CD4-positive, alpha-beta T cell treated with Interleukin-6 at 100 ng/mL for 8 hours (primary cell): ENCODE measurements around the gene DGKD.

Source experiments
- DNase-seq: peaks from one replicate; pipeline ENCODE4 v3.0.0-alpha.2; 2020; ENCODE audit warnings: mixed read lengths, low spot score

Gene DGKD

DNA sequence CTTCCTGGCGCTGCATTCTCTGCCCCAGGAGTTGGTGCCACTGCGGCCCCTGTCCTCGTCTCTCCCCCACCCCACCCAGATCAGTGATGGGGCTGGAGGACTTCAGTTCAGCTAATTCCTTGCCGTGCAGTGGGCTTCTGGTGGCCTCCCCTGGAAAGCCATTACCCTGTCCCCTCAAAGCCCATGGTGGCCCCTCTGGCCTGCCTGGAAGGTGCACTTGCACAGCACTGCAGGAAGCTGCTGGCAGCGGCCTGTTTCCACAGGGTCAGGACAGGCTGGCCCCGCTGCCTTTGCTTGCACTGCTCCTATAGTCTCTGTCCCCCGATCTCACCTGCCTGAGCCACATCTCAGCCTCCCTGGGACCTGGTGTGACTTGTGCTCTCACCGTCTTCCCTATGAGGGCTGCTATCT is 107.2 kb downstream of the DGKD start:
- no peak for DNase-seq

GRCh38 chr2:233462202-233462785 is 108.0 kb downstream of the DGKD start:
- DNase-seq: no peak

- no peak for DNase-seq
These were observed 108.7 kb downstream of the DGKD start for GRCh38 chr2:233462826-233463470.

GRCh38 chr2:233463586-233463985 is 109.3 kb downstream of the DGKD start:
- no peak for DNase-seq

DNA sequence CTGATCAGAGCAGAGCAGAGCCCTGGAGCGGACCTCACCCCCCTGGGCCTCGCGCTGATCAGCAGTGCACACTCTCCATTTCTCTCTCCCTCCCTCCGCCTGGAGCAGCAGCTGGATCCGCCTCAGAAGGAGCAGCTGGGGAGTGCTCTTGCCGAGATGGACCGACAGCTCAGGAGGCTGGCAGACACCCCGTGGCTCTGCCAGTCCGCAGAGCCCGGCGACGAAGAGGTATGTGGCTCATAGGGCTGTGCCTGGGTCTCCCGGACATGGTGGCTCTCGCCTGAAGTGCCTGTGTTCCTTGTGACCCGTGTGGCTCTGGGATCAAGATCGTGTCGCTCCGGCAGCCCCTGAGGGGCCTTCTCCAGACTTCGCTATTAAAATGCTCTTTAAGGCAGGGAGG is 109.8 kb downstream of the DGKD start:
- DNase-seq: no peak

DNA sequence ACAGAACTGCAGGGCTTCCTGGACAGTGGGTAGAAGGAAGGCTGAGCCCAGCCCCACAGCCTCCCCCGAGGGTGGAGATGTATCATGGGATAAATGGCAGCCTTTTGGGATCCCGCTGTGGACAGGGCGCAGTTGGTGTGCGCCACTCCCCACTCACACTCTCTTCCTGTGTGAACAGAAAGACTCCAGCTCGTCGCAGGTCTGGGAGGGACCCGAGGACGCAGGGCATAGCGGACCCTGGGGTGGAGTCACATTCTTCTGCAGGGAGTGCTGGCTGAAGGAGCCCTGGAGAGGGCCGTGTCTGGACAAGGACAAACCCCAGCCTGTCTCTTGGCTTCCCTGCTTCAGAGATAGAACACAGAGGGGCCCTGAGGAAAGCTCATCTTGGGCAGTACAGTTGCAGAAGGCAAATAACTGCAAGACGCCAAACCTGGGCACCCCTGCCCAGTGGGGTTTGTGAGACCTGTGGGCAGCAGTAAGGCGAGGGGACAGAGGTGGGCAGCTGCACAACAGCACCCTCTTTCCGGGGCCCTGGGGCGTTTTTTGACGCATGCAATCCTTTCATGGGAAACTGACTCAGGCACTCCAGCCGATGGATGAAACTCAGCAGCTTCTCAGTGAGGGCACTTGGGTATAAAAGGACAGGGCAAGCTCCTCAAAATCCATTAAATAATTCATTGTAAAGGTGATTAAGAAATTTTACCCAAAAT is 110.4 kb downstream of the DGKD start:
- DNase-seq: no peak

- DNase-seq: no peak
These were observed 112.8 kb downstream of the DGKD start for GRCh38 chr2:233466991-233467603.

GRCh38 chr2:233468047-233468740 is 113.9 kb downstream of the DGKD start:
- no peak for DNase-seq

GRCh38 chr2:233468741-233469110 is 114.4 kb downstream of the DGKD start:
- no peak for DNase-seq

DNA sequence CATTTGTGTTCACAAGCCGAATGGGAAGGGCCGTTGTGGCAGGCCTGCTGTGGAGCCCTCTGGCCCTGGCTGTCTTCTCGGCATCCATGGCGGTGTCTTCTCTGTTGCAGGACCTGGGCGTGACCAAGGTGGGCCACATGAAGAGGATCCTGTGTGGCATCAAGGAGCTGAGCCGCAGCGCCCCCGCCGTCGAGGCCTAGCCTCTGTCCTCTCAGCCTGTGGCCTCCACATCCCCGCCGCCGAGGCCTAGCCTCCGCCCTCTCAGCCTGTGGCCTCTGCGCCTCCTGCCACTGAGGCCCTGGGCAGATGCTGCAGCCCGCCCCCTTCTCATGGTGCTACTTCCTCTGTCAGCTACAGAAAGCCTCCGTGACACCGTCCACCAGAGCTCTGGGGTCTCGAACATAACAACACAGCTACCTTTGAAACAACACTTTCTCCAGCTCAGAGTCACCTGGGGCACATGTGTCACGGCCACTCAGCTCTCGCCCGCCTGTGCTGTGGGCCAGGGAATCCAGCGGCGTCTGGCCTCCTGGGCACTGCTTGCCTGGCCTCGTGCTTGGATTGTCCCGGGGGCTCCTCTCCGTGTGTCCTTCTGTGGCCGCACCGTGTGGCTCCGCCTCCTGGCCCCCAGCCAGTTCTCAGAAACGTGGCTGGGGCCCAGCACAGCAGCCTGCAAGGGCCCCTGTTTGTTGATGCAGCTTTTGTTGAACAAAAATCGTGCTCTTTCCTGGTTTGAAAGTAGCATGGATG is 115.1 kb downstream of the DGKD start:
- no peak for DNase-seq

- DNase-seq: no peak
These were observed 115.9 kb downstream of the DGKD start for GRCh38 chr2:233470011-233470687.

DNA sequence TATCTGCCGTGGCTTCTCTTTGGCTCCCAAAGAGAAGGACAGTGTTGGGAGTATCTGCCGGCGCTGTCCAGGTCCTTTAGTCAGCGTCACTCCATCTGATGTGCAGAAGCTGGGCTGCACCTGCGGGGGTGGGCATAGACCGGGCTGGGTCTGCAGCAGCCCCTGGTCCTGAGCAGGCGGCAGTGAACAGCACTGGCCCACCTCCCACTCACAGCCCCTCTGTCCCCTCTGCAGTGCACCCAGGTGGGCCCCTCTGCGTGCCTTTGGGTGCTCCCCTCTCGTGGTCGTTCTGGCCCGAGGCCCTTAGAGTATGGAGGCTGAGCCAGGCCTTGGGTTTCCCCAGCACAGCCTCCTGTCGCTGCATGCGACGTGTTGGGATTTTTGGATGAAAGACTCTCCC is 116.5 kb downstream of the DGKD start:
- no peak for DNase-seq

GRCh38 chr2:233471291-233472035 is 117.2 kb downstream of the DGKD start:
- DNase-seq: no peak

DNA sequence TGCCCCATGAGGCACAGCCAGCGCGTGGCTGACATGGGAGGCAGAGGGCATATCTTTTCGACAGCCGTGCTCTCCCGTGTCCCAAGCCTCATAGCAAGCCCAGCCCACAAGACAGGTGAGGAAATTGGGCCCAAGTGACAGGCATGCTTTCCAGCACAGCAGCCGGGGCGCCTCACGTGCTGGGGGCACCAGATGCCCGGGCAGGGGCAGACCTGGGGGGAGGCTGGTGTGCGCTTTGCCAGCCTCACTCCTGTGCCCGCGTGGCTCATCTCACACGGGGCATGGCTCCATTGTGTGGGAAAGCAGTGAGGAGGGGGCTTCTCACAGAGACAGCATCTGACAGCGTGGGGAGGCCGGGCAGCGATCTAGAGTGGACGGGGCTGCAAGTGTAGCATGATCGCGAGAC is 119.1 kb downstream of the DGKD start:
- DNase-seq: no peak

- DNase-seq: no peak
These were observed 119.6 kb downstream of the DGKD start for GRCh38 chr2:233473878-233474277.

DNA sequence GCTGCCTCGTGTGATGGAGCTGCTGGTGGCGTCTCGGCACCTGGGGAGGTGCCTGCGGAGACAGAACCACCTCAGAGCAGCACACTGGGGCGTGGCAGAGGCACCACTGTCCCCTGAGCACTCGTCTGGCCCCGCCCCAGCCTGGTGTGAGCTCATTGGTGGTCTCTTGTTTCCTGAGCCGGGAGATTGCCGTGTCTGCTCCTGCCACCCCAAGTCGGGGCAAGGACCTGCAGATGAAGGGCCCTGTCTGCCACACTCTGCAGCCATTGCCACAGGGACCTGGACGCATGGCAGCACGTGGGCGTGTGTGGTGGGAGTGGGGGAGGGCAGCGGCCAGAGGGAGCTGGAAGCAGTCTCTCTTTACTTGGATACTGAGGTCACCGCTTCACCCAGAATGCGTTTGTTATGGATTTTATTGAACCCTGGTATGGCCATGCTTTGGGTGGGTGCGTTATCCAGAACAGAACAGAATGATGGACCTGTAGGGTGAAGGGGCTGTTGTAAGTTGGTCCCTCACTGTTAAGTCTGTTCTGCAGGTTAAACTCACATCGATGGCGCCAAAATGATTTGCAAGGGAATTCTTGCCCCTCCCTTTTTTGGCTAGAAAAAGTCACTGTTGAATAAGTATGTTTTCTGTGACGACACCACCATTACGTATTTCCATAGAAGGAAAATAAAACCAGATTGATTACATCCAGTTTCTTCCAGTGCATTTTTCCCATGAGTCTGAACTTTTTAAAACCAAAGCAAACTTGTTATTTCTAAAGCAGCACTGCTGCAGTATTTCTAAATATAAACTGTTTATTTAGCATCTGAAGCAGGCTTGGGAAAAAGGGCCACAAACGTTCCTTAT is 120.2 kb downstream of the DGKD start:
- no peak for DNase-seq

DNA sequence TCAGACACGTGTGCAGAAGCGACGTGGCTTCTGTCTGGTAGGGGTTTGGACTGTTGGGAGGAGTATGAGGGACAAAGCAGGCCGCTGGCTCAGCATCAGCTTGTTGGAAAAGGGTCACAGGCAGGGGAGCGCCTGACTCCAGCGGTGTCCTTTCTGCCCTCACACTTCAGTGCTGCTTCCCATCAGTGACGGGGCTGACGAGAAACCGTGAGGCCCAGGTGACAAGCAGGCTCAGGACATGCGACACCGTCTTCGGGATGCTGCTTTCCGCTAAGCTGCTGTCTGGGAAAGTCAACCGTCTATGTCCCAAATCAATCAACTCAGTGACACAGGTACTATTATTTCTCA is 121.7 kb downstream of the DGKD start:
- no peak for DNase-seq

DNA sequence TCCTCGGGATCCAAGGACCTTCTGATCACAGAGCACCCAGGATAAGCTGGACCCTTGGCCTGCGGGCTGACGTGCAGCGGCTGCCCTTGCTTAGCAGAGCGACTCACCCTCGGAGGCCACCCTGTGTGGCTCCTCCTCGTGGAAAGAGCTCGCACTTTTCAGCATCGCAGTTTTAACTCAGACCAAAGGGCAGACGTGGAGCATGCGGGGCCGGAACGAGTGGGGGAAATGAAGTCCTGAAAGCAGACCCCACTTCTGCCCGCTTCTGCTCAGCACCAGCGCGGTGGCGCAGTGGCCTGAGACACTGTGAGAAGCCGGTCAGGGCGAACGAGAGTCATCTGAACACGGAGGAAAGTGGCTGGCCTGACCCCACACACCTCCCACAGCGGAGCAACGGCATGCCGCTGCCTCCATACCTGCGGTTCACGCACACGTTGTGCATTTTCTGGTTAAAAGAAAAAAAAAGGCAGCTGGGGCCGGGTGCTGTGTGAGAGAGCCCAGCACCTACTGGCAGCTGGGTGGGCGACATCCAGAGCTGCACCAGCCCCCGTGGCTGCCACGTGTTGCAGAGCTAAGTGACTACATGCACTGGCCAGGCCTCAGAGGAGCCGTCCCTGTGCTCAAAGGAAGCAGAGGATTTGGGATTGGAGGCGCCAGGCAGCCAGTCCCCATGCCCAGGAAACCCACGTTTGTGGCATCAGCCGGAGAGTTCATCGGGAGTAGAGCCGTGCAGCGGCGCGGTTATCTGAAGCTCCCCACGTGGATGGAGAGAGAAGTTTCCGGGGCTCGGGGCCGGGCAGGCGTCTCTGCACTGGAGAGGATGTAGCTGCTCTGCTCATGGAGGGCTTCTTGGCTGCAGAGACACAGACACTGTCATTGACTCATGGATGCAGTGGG is 122.6 kb downstream of the DGKD start:
- no peak for DNase-seq
